IMR-90 (cell line): ENCODE data around the gene PFKP. TPM values are rescaled to one million over a fixed set of nuclear protein-coding genes. Genes with fewer than 3 reads are reported as not detected.

Experiments
- ATAC-seq: fragments of 200-7000 bp; cut with Tn5 transposase; 2 replicates; pipeline ENCODE4 v1.9.1; 2020; ENCODE audit warnings: low read depth, mild to moderate bottlenecking, moderate library complexity
- BruUV-seq: library from RNA; stranded (reverse); fragments of 400-500 nt; replicated peaks from 2 replicates; lab custom pipeline; 2021; lab: Mats Ljungman, UMichigan
- CTCF ChIA-PET: fragments of 300-600 bp; formaldehyde crosslinking; extraction: SDS; loops from one replicate; lab custom pipeline; 2021; ENCODE audit warnings: antibody characterized with exemption; lab: Yijun Ruan, JAX
- POLR2A ChIA-PET: fragments of 300-600 bp; sonication (Branson Sonifier 250); formaldehyde crosslinking; loops from one replicate; lab custom pipeline; 2022; ENCODE audit warnings: antibody characterized with exemption; ENCODE audit not compliant: unreplicated experiment; lab: Charles Lee
- DNase-seq: peaks from one replicate; pipeline ENCODE4 v3.0.0; 2013
- H2AFZ ChIP-seq: replicated peaks from 2 replicates; pipeline ENCODE3; 2013; ENCODE audit warnings: low read length, mild to moderate bottlenecking; ENCODE audit not compliant: poor library complexity
- H2AK5ac ChIP-seq: 2 replicates; pipeline ENCODE4 v1.6.1; 2013; ENCODE audit warnings: low read depth, low read length, inconsistent platforms
- H2AK9ac ChIP-seq: replicated peaks from 2 replicates; pipeline ENCODE3; 2013; ENCODE audit warnings: mild to moderate bottlenecking, low read depth, low read length, moderate library complexity; ENCODE audit not compliant: poor library complexity
- H2BK120ac ChIP-seq: 2 replicates; pipeline ENCODE4 v1.6.1; 2013; ENCODE audit warnings: low read depth, low read length, inconsistent platforms
- H2BK15ac ChIP-seq: 3 replicates; pipeline ENCODE4 v1.6.1; 2013; ENCODE audit warnings: low read depth, low read length, inconsistent platforms
- H2BK20ac ChIP-seq: 2 replicates; pipeline ENCODE4 v1.6.1; 2013; ENCODE audit warnings: low read depth, mild to moderate bottlenecking, inconsistent platforms, low read length, moderate library complexity
- H2BK5ac ChIP-seq: 2 replicates; pipeline ENCODE4 v1.6.1; 2013; ENCODE audit warnings: mild to moderate bottlenecking, low read depth, low read length, inconsistent platforms; ENCODE audit not compliant: poor library complexity, severe bottlenecking
- H3K14ac ChIP-seq: replicated peaks from 2 replicates; pipeline ENCODE4 v1.6.1; 2013; ENCODE audit warnings: low read depth, low read length, inconsistent platforms
- H3K18ac ChIP-seq: 2 replicates; pipeline ENCODE4 v1.6.1; 2013; ENCODE audit warnings: low read depth, low read length, control low read depth
- H3K23ac ChIP-seq: 2 replicates; pipeline ENCODE4 v1.6.1; 2013; ENCODE audit warnings: low read depth, low read length, inconsistent platforms
- H3K27ac ChIP-seq: 2 replicates; pipeline ENCODE4 v1.5.1; 2013; ENCODE audit warnings: mild to moderate bottlenecking, control low read depth, low read length; ENCODE audit not compliant: insufficient read depth
- H3K27me3 ChIP-seq: 2 replicates; pipeline ENCODE4 v1.6.1; 2013; ENCODE audit warnings: low read length; ENCODE audit not compliant: control insufficient read depth, insufficient read depth
- H3K36me3 ChIP-seq: 2 replicates; pipeline ENCODE4 v1.6.1; 2013; ENCODE audit warnings: low read length, mixed read lengths; ENCODE audit not compliant: control insufficient read depth, insufficient read depth
- H3K4ac ChIP-seq: 2 replicates; pipeline ENCODE4 v1.6.1; 2013; ENCODE audit warnings: low read depth, low read length, inconsistent platforms
- H3K4me1 ChIP-seq: 2 replicates; pipeline ENCODE4 v1.6.1; 2013; ENCODE audit warnings: low read length, mixed read lengths; ENCODE audit not compliant: control insufficient read depth, insufficient read depth
- H3K4me2 ChIP-seq: 2 replicates; pipeline ENCODE4 v1.6.1; 2013; ENCODE audit warnings: low read depth, mild to moderate bottlenecking, control low read depth, low read length, moderate library complexity
- H3K4me3 ChIP-seq: 2 replicates; pipeline ENCODE4 v1.5.1; 2013; ENCODE audit warnings: low read depth, mild to moderate bottlenecking, control low read depth, low read length, moderate library complexity; ENCODE audit not compliant: insufficient read depth
- H3K56ac ChIP-seq: 2 replicates; pipeline ENCODE4 v1.6.1; 2013; ENCODE audit warnings: low read length, inconsistent platforms; ENCODE audit not compliant: insufficient read depth; ENCODE audit errors: extremely low read depth
- H3K79me1 ChIP-seq, 2 experiments: 2 replicates each; pipeline ENCODE4 v1.6.1; 2013; ENCODE audit warnings: low read length in 2 of 2, inconsistent platforms in 1 of 2, low read depth in 1 of 2
- H3K9ac ChIP-seq: 2 replicates; pipeline ENCODE4 v1.6.1; 2013; ENCODE audit warnings: low read depth, low read length, control low read depth
- H3K9me1 ChIP-seq: 2 replicates; pipeline ENCODE4 v1.6.1; 2013; ENCODE audit warnings: low read length, inconsistent platforms; ENCODE audit not compliant: insufficient read depth
- H3K9me3 ChIP-seq: 2 replicates; pipeline ENCODE4 v1.6.1; 2013; ENCODE audit warnings: low read length; ENCODE audit not compliant: control insufficient read depth, insufficient read depth
- H4K20me1 ChIP-seq: 2 replicates; pipeline ENCODE4 v1.6.1; 2013; ENCODE audit warnings: low read length, inconsistent platforms; ENCODE audit not compliant: insufficient read depth
- H4K5ac ChIP-seq: 2 replicates; pipeline ENCODE4 v1.6.1; 2013; ENCODE audit warnings: mild to moderate bottlenecking, low read depth, low read length, control low read depth
- H4K8ac ChIP-seq, 2 experiments: 2 replicates each; pipeline ENCODE4 v1.6.1; 2013; ENCODE audit warnings: low read depth in 2 of 2, low read length in 2 of 2, control low read depth in 1 of 2, inconsistent platforms in 1 of 2
- H4K91ac ChIP-seq: 2 replicates; pipeline ENCODE4 v1.6.1; 2013; ENCODE audit warnings: low read depth, low read length, inconsistent platforms; ENCODE audit not compliant: insufficient read depth
- BHLHE40 ChIP-seq: fragments of 150-350 bp; IDR thresholded peaks from 2 replicates; pipeline ENCODE4 v1.6.1; 2016; ENCODE audit warnings: mild to moderate bottlenecking, low read depth, low read length
- CHD1 ChIP-seq: IDR thresholded peaks from 2 replicates; pipeline ENCODE4 v1.6.1; 2012; ENCODE audit warnings: low read depth, low read length, improper control_type of control experiment
- MAZ ChIP-seq: IDR thresholded peaks from 2 replicates; pipeline ENCODE4 v1.6.1; 2012; ENCODE audit warnings: low read depth, mild to moderate bottlenecking, low read length, improper control_type of control experiment, moderate library complexity, borderline replicate concordance
- MXI1 ChIP-seq: IDR thresholded peaks from 2 replicates; pipeline ENCODE4 v1.6.1; 2012; ENCODE audit warnings: low read depth, mild to moderate bottlenecking, low read length, moderate library complexity, borderline replicate concordance
- NFE2L2 ChIP-seq: fragments of 150-350 bp; IDR thresholded peaks from 2 replicates; pipeline ENCODE4 v1.6.1; 2016; ENCODE audit warnings: low read depth, mild to moderate bottlenecking, low read length
- RAD21 ChIP-seq: IDR thresholded peaks from 2 replicates; pipeline ENCODE4 v1.6.1; 2012; ENCODE audit warnings: low read length, improper control_type of control experiment
- RCOR1 ChIP-seq: IDR thresholded peaks from 2 replicates; pipeline ENCODE4 v1.6.1; 2012; ENCODE audit warnings: mild to moderate bottlenecking, low read length, improper control_type of control experiment; ENCODE audit not compliant: insufficient replicate concordance
- WGBS, 2 experiments: methylation state at CpG; one replicate each; pipeline versions ENCODE4 v1.1.5 to v1.1.7; 2013; ENCODE audit warnings: missing lambda C conversion rate in 2 of 2; ENCODE audit not compliant: insufficient read length in 1 of 2; ENCODE audit errors: extremely low coverage in 2 of 2; 5-methylcytosine and 5-hydroxymethylcytosine counted together
- dilution Hi-C: fragments of 300-500 bp; cut with HindIII; formaldehyde crosslinking; loops from one replicate; pipeline ENCODE4 v1.14.3; 2018; ENCODE audit warnings: low sequenced_read_pairs; ENCODE audit not compliant: unreplicated experiment
- in situ Hi-C: fragments of 300-500 bp; cut with MboI; formaldehyde crosslinking; loops from 3 replicates; pipeline ENCODE4 v1.14.3; 2019; ENCODE audit warnings: low sequenced_read_pairs, inconsistent platforms, mixed read lengths
- intact Hi-C: fragments of 100-400 bp; cut with micrococcal nuclease; formaldehyde crosslinking; loops from 2 replicates; pipeline ENCODE4 v1.10.0; 2022
- polyA plus RNA-seq, 3 experiments: library from polyadenylated mRNA; depleted of rRNA; stranded (reverse); fragments of >200 nt; gene quantifications; 2 replicates each; pipeline ENCODE4 v1.2.3, GENCODE V29; 2012; ENCODE audit warnings: low replicate concordance in 1 of 3
- total RNA-seq: library from RNA; depleted of rRNA; stranded (reverse); fragments of >200 nt; gene quantifications from 2 replicates; pipeline ENCODE4 v1.2.3, GENCODE V29; 2012

Gene PFKP
- total and polyA plus RNA-seq, 2 of the 4 experiments (the other 2 are of a cell fraction): 223 to 294 TPM

GRCh38 chr10:3180355-3181025 is 113.1 kb downstream of the PFKP start:
- H3K4ac ChIP-seq: no peak overlapping the region
- H2AK5ac ChIP-seq: no peak overlapping the region
- H4K8ac ChIP-seq: no peak overlapping the region
- H3K27me3 ChIP-seq: peaks cover 24% of the 10 kb centered on the region
- no peak overlapping the region for H2BK5ac ChIP-seq
- no peak overlapping the region for H4K91ac ChIP-seq
- no peak overlapping the region for H3K56ac ChIP-seq
- H3K4me1 ChIP-seq: no peaks in the 10 kb centered on the region
- in situ Hi-C loops: loop anchor here (10.0 kb wide), 1 partner anchor 1474 kb away; no protein-coding TSS in a partner anchor
- H3K14ac ChIP-seq: no peak overlapping the region
- no TSS peak for BruUV-seq
- no peak overlapping the region for H2BK120ac ChIP-seq
- no peaks in the 10 kb centered on the region; the same call in 1 of the 2 replicates for H3K9me3 ChIP-seq
- no peak overlapping the region for H3K9ac ChIP-seq
- H3K79me1 ChIP-seq: no peaks in the 10 kb centered on the region
- ATAC-seq (no peak), DNase-seq (no peak)
- H2AK9ac ChIP-seq: no peak overlapping the region
- no peak overlapping the region for H3K18ac ChIP-seq
- H3K4me3 ChIP-seq: no peak overlapping the region
- dilution Hi-C loops: no loop called here
- H4K20me1 ChIP-seq: no peaks in the 10 kb centered on the region
- H2BK20ac ChIP-seq: no peak overlapping the region
- intact Hi-C loops: no loop called here
- H2BK15ac ChIP-seq: no peak overlapping the region
- H3K27ac ChIP-seq: no peak overlapping the region
- no peak for TF ChIP-seq RAD21
- TF ChIP-seq MAZ: no peak
- no peak for TF ChIP-seq MXI1
- TF ChIP-seq CHD1: no peak
- TF ChIP-seq RCOR1: no peak
- TF ChIP-seq BHLHE40: no peak
- no peak for TF ChIP-seq NFE2L2
- H3K36me3 ChIP-seq: no peaks in the 10 kb centered on the region
- no peak overlapping the region for H3K23ac ChIP-seq
- H3K4me2 ChIP-seq: no peak overlapping the region
- ChIA-PET POLR2A (no interaction called here), CTCF (no interaction called here)
- WGBS, 2 experiments: no CpG with 5 or more reads among the region's 6 CpGs
- no peak overlapping the region for H2AFZ ChIP-seq
- no peaks in the 10 kb centered on the region for H3K9me1 ChIP-seq
- no peak overlapping the region for H4K5ac ChIP-seq
